Thoracic aorta (tissue), 2 donors: ENCODE results near the gene RELL1. TPM values are rescaled to one million over a fixed set of nuclear protein-coding genes. Genes with fewer than 3 reads are reported as not detected.
A peak's percentile ranks its signal among the peaks of the same experiment; 100 is the strongest.

Source experiments
- ATAC-seq: fragments of 150-250 bp; one replicate; pipeline ENCODE4 v1.8.0; 2017; ENCODE audit warnings: low read depth; ENCODE audit not compliant: insufficient number of reproducible peaks, low FRiP score
- DNase-seq: peaks from one replicate; pipeline ENCODE4 v3.0.0-alpha.2; 2020; ENCODE audit warnings: low spot score
- H3K27ac ChIP-seq, 2 donors: fragments of 200-600 bp; sonication (generic); 1 replicate in 1 of 2; 2 replicates in 1 of 2; pipeline ENCODE4 v1.5.1; 2016; ENCODE audit warnings: mild to moderate bottlenecking in 2 of 2, moderate library complexity in 2 of 2
- H3K27me3 ChIP-seq: fragments of 200-600 bp; sonication (generic); replicated peaks from 2 replicates; pipeline ENCODE4 v1.6.0; 2016; ENCODE audit warnings: mild to moderate bottlenecking; ENCODE audit not compliant: insufficient read depth
- H3K36me3 ChIP-seq: fragments of 200-600 bp; sonication (generic); one replicate; pipeline ENCODE4 v1.5.1; 2016
- H3K4me1 ChIP-seq, 2 donors: fragments of 200-600 bp; sonication (generic); 1 replicate in 1 of 2; 2 replicates in 1 of 2; pipeline versions ENCODE4 v1.5.1 to v1.6.0; 2016; ENCODE audit warnings: low read depth in 2 of 2, mild to moderate bottlenecking in 1 of 2; ENCODE audit not compliant: control insufficient read depth in 1 of 2
- H3K4me3 ChIP-seq: fragments of 200-600 bp; sonication (generic); 2 replicates; pipeline ENCODE4 v1.5.1; 2016; ENCODE audit warnings: mild to moderate bottlenecking
- H3K9me3 ChIP-seq: fragments of 200-600 bp; sonication (generic); 2 replicates; pipeline ENCODE4 v1.5.1; 2016
- CTCF ChIP-seq: fragments of 200-600 bp; sonication (generic); IDR thresholded peaks from one replicate; pipeline ENCODE4 v1.5.1; 2019; ENCODE audit warnings: antibody characterized with exemption
- total RNA-seq, 2 donors: library from RNA; depleted of rRNA; stranded (reverse); fragments of >200 nt; gene quantifications; one replicate each; pipeline versions ENCODE4 v1.1.0 to v1.2.3, GENCODE V29; 2016

The RELL1 gene
- total RNA-seq, 2 donors from 2014 or later = 46.7 to 69.3 TPM

- H3K27me3 ChIP-seq = no peaks in the 10 kb centered on the region
- no peak for TF ChIP-seq CTCF
- DNase-seq (no peak), ATAC-seq (no peak)
- no peak overlapping the region for H3K27ac ChIP-seq
- no peak overlapping the region for H3K4me3 ChIP-seq
- no peaks in the 10 kb centered on the region for H3K9me3 ChIP-seq
- H3K4me1 ChIP-seq = peaks cover 4 to 6% of the 10 kb centered on the region in 2 donors
- no peaks in the 10 kb centered on the region for H3K36me3 ChIP-seq
Observed at GRCh38 chr4:37603711-37604110, 82.5 kb downstream of the RELL1 start.

- Histone ChIP-seq H3K27ac (no peak overlapping the region), H3K4me3 (no peak overlapping the region), H3K9me3 (no peaks in the 10 kb centered on the region), H3K36me3 (no peaks in the 10 kb centered on the region), H3K4me1 (peaks cover 4 to 6% of the 10 kb centered on the region in 2 donors), H3K27me3 (no peaks in the 10 kb centered on the region)
- peak; percentile 98 for TF ChIP-seq CTCF
- DNase-seq (peak; percentile 30), ATAC-seq (peak; percentile 29)
Observed at GRCh38 chr4:37603070-37603468, 83.1 kb downstream of the RELL1 start.

GRCh38 chr4:37602454-37603069 is 83.6 kb downstream of the RELL1 start:
- no peak overlapping the region for H3K27ac ChIP-seq
- no peaks in the 10 kb centered on the region for H3K27me3 ChIP-seq
- H3K9me3 ChIP-seq = no peaks in the 10 kb centered on the region
- H3K4me1 ChIP-seq = peaks cover 4 to 6% of the 10 kb centered on the region in 2 donors
- H3K4me3 ChIP-seq = no peak overlapping the region
- ATAC-seq = no peak
- no peak for TF ChIP-seq CTCF
- no peak for DNase-seq
- H3K36me3 ChIP-seq = no peaks in the 10 kb centered on the region

GRCh38 chr4:37601531-37601930 is 84.6 kb downstream of the RELL1 start:
- Histone ChIP-seq H3K27ac (no peak overlapping the region), H3K27me3 (no peaks in the 10 kb centered on the region), H3K9me3 (no peaks in the 10 kb centered on the region), H3K4me1 (peaks cover 4 to 6% of the 10 kb centered on the region in 2 donors), H3K36me3 (no peaks in the 10 kb centered on the region), H3K4me3 (no peak overlapping the region)
- no peak for ATAC-seq
- no peak for TF ChIP-seq CTCF
- no peak for DNase-seq

GRCh38 chr4:37599092-37599790 is 86.9 kb downstream of the RELL1 start:
- no peak for ATAC-seq
- Histone ChIP-seq H3K36me3 (no peaks in the 10 kb centered on the region), H3K9me3 (no peaks in the 10 kb centered on the region), H3K4me1 (peaks cover 4 to 6% of the 10 kb centered on the region in 2 donors), H3K27me3 (no peaks in the 10 kb centered on the region), H3K27ac (no peak overlapping the region), H3K4me3 (no peak overlapping the region)
- no peak for DNase-seq
- TF ChIP-seq CTCF = no peak
